DMS79 (cell line): ENCODE measurements around the gene GABPA.
"Not testable (repeated sequence)": the region's sequence is repeated elsewhere in the genome, so short reads cannot be mapped to it uniquely, and the experiment has no call there.

Experiments used
- DNase-seq: peaks from one replicate; lab custom pipeline; 2025; lab: John Stamatoyannopoulos, UW

Gene GABPA

GRCh38 chr21:25737421-25737820 lies 2.6 kb downstream of the GABPA start:
- DNase-seq: no peak

- DNase-seq: no peak
Observed at GRCh38 chr21:25742900-25743299, 8.1 kb downstream of the GABPA start.

DNA sequence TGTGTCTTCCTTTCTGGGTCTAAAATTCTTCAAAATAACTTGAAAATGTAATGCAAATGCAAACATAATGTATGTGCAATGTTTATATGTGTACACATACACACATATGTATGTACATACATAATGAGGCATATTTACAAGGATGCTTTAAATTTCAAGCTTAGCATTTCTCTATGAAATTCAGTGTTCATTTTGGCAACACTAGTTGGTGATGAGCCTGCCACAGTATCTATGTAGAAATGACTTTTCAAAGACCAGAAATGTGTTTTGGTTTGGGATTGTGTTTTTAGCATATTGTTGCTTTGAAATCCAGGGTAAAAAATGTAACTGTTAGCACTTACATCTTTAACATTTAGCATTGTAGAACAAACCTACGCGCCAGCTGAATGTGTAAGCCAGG lies 10.1 kb downstream of the GABPA start:
- no peak for DNase-seq

- no peak for DNase-seq
Observed at GRCh38 chr21:25750085-25750484, 15.3 kb downstream of the GABPA start.

DNA sequence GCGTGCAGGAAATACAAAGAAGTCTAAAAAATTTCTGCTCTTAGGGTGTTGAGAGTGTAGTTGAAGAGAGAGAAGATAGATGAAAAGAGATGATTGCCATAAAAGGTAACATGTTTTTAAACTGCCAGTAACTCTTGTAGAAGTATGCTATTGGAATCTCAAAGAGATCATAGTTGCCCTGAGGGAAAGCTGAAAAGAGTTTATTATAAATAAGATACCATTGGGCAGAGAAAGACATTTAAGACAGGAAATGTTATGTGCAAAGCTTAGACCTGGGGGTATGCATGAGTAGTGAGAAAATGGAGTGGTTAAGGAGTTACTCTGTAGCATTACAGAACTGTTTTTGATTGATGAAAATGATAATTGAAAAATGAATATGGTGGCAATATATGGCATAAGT lies 17.6 kb downstream of the GABPA start:
- no peak for DNase-seq

DNA sequence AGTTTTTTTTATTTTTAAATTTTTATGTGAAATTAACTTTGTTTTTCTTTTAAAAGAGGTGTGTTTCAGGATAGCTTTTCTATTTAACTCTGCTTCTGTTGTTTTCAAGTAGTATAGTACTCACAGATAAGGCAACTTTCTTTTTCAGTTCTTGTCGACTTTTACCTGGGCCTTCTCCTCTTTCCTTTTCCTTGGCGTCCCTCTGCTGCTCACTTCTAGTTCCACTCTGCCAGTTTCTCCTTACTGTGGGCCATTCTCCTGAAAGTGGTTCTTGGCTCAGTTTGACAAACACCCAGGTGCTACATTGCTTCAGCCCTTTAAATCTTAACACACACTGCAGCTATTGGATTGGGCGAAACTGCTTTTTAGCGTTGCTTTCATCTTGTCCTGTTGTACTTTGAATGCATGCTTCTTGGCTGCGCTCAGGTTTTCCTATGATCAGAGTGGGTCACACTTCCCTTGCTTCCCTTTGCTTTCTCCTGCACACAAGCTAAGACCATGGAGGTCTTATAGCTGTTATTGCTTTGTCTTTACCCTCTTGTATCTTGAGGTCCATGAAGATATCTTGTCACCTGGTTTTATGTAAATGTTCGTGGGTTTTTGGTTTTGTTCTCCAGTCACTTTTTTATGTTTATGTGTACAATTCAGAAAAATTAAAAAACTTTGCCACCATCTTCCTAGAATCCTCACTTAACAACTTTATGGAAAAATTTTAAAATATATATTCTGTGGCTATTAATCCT lies 21.6 kb downstream of the GABPA start:
- no peak for DNase-seq

GRCh38 chr21:25757531-25757930 lies 22.8 kb downstream of the GABPA start:
- DNase-seq: no peak

DNA sequence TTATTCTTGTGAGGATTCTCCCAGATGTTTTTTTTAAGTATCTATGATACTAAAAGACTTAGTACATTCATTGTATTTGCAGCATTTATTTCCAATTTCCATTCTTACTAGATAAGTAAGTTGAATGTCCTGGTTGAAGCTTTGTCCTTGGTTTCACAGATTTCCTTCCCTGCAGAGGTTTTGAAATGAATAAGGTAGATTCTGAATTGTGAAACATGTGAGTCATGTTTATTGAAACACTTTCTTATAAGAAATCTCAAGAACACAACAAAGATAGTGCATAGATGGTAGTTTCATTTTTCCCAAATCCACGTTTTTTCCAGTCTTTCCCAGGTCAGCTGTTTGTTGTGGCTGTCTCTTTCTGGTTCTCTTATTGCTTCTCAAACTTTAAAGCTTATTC lies 24.8 kb downstream of the GABPA start:
- DNase-seq: no peak

GRCh38 chr21:25760061-25760460 lies 25.3 kb downstream of the GABPA start:
- DNase-seq: no peak

DNA sequence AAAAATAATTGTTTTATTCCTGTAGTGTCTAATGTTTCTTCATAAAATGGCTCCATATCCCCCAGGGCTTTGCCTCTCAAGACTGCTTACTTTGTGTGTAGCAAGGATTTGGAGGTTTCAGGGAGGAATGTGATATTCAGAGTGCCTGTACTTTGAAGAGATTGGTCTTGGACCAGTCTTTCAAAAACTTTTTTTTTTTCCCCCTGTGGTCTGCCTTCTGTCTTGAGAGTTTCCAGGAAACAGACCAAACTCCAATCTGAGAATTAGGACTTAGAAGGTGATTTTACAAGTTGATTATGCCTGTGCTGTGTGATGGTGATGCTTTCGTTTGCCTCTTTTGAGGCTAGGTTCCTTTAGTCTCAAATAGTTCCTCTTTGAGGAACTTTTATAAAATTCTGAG lies 25.9 kb downstream of the GABPA start:
- DNase-seq: no peak

DNA sequence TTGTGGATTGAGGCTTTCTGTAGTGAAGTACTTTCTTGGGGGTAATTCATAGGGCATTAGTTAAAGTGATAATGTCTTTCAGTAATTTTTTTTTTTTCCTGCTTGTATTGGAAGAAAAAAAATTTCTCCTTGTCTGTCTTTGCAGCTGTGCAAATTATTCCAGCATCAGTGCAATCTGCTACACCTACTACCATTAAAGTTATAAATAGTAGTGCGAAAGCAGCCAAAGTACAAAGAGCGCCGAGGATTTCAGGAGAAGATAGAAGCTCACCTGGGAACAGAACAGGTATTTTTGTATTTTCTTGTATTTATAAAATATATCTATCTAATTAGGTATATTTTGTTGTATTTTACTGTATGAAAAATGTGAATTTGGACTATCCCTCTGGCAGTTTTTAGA lies 29.3 kb downstream of the GABPA start:
- DNase-seq: no peak

- DNase-seq: no peak
Observed at GRCh38 chr21:25767921-25768320, 33.1 kb downstream of the GABPA start.

GRCh38 chr21:25772686-25773085 lies 37.9 kb downstream of the GABPA start:
- no peak for DNase-seq

- DNase-seq: no peak
Observed at GRCh38 chr21:25776440-25776839, 41.7 kb downstream of the GABPA start.

DNA sequence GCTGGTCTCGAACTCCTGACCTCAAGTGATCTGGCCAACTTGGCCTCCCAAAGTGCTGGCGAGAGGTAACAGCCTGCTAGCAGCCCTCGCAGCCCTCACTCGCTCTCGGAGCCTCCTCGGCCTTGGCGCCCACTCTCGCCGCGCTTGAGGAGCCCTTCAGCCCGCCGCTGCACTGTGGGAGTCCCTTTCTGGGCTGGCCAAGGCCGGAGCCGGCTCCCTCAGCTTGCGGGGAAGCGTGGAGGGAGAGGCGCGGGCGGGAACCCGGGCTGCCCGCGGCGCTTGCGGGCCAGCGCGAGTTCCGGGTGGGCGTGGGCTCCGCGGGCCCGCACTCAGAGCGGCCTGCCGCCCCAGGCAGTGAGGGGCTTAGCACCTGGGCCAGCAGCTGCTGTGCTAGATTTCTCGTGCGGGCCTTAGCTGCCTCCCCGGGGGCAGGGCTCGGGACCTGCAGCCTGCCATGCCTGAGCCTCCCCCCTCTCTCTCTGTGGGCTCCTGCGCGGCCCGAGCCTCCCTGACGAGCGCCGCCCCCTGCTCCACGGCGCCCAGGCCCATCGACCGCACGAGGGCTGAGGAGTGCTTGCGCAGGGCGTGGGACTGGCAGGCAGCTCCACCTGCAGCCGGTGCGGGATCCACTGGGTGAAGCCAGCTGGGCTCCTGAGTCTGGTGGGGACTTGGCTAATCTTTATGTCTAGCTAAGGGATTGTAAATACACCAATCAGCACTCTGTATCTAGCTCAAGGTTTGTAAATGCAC lies 43.5 kb downstream of the GABPA start:
- not testable (repeated sequence) for DNase-seq

DNA sequence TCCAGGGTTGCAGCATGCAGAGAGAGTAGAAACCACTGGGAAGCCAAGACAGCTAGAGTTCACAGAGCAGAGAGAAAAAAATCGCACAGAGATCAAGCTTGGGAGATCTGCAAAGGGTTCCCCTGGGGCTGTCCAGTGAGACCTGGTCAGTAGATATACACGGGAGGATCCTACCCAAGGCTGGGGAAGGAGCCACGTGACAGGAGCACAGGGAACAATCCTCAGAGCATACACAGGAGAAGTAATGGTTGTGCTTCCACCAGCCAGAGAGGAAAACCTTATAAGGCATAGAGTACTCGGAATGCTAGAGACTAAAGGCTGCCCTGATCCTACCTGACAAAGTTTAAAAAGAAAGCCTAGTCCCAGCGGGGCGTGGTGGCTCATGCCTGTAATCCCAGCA lies 53.9 kb downstream of the GABPA start:
- DNase-seq: no peak

DNA sequence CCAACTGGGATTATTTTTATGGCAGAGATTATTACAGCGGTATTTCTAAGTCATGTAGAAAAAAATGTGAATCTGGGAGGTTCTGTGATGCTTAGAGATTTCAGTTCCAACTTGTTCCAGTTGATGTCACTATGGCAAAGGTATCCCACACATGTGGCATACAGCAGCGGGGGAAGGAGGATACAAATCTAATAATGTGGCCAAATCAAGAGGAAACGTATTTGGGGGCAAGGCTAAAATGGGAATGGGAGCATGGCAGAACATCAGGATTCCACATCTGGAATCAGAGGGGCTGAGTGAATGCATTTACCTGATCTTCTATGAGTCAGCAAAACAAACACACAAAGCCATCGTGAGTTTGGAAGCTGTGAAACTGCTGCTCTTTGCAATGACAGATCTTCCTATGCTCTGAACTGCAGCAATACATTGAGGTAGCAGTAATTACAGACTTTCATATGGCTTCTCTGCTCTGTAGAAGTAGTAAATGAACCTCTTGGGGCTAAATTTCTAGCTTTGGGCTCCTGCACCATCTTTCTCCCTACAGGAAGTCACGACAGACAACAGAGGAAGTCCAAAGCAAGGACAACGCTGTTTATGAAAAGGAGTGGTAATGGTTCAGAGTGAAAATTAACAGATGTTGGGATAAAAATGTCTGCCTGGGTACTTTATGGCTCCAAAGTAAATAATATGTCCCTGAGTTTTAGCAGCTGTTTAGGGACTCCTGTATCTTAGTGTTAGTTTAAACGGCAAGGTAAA lies 55.5 kb downstream of the GABPA start:
- peak; percentile 31 for DNase-seq

DNA sequence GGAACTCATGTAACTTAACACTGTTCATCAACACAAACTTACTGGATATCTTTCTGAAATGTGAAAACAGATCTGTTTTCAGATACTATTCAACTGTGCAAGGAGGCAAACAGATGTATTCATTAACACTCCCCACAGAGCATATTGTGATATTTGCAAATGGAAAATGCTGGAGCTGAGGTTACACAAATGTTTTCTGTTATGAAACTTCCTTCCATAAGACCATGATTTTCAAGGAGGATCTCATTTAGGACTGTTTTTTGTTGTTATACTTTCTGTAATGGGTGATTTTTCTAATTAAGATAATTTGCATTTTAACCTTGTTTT lies 56.1 kb downstream of the GABPA start:
- no peak for DNase-seq

DNA sequence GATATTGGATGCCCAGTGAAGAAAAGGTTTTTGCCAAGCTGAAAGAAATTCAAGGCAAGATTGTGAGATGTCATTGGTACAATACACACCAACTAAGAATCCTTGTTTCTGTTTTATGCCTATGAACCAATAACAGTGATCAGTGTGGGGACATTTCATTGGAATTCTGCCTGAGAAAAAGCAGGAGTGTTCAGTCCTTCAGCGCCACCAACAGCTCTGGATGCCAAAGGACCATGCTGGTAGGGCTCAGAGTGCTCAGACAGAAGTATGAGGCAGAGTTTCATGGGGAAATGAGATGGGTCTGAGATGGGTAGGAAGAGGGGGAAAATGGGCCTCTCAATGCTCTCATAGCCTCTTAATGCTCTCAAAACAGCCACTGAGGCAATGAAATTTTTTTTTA lies 56.5 kb downstream of the GABPA start:
- no peak for DNase-seq

DNA sequence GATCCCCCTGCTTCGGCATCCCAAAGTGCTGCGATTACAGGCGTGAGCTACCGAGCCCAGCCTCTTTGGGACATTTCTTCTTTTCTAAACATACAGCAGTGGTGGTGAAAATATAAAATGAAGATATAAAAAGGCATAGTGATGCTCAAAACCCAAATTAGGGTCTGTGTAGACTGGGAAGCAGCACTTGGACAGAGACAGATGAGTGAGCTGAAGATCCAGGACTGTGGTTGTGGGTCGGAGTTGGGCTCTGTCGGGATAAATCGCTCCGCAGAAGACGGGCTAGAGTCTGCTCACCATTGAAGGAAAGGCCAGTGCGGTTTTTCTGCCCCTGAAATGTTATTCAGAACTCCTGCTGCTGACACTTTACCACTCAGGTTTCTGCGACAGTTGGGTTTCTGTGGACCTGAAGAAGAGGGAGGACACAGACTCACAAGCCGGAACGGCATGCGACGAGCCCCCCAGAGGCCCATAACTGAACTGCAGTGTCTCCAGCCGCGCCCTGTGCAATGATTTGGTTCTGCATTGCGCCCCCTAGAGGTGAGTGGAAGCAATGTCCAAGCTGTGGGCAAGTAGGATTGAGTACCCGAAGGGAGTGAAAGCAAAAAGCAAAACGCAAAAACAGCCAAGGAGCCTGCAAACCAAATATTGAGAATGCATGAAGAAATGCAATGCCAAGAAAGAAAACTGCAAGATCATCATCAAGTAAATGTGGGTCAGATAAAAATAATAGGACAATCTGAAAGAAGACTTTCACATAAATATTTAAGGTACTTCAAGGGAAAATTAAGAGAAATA lies 66.6 kb downstream of the GABPA start:
- no peak for DNase-seq

DNA sequence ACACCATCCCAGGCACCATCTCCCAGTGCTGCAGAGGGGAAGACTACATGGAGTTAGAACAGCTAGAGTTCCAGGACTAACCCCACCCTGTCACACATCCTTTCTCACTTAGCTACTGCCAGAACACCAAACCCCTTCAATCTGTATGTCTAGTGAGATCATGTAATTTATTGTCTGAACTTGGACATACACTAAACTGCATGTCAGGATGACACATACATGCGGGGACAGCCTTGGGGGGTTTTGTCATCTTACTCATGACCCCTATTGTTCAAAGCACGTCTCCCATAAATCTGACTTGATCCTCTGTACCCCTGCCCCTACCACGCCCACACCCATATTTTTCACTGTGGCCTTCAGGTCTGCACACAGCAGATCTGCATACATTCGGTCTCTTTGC lies 71.3 kb downstream of the GABPA start:
- DNase-seq: no peak

- no peak for DNase-seq
Observed at GRCh38 chr21:25807191-25807590, 72.4 kb downstream of the GABPA start.
